LNCaP clone FGC (cell line): ENCODE data around the gene DLG4.

Experiments used
- DNase-seq: peaks from one replicate; pipeline ENCODE4 v3.0.0-alpha.2; 2011; ENCODE audit warnings: low read depth
- H3K4me3 ChIP-seq: 2 replicates; pipeline ENCODE4 v1.5.1; 2011; ENCODE audit warnings: mild to moderate bottlenecking, low read depth, low read length, control low read depth
- TF ChIP-seq, protein P1 (sequence below): IDR thresholded peaks from 2 replicates; pipeline ENCODE4 v1.5.1; 2012; ENCODE audit warnings: mild to moderate bottlenecking; ENCODE audit not compliant: control insufficient read depth, insufficient read depth; ENCODE audit errors: extremely low read depth

Gene DLG4

DNA sequence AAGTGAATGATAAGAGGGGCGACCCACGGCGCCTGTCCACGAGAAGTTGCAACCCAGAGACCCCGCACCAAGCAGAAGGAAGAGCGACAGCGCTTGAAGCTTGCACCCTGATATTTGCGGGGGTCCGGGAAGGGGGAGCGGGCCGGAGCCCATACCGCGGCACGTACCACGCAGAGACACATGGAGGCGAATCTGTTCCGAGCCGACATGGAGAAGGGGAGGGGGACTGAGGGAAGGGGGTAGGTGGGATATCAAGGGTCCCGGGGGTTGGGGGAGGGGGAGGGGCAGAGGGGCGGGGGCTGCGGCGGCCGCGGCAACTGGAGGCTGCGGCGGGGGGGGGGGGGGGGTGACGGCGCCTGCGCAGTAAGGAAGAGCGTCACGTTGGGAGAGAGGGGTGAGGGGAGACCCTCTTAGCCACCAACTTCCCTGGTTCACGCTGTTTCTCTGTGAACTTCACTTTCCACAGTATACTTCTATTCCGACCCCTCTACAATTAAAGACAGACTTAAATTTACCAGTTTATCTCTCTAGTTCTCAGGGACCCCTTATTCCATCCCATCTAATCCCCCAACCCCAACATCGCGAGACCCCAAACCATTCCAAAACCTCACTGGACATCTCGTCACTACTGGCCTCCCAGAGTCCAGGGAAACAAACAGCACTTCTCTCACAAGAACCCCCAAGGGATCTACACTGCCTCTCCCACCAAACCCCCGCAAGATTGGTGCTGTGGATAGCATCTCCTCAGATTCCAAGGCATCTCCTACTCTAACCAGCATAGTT lies 8.0 kb downstream of the DLG4 start:
- H3K4me3 ChIP-seq: peak overlapping the region; percentile 46
- DNase-seq: no peak
- TF ChIP-seq, protein P1, sequence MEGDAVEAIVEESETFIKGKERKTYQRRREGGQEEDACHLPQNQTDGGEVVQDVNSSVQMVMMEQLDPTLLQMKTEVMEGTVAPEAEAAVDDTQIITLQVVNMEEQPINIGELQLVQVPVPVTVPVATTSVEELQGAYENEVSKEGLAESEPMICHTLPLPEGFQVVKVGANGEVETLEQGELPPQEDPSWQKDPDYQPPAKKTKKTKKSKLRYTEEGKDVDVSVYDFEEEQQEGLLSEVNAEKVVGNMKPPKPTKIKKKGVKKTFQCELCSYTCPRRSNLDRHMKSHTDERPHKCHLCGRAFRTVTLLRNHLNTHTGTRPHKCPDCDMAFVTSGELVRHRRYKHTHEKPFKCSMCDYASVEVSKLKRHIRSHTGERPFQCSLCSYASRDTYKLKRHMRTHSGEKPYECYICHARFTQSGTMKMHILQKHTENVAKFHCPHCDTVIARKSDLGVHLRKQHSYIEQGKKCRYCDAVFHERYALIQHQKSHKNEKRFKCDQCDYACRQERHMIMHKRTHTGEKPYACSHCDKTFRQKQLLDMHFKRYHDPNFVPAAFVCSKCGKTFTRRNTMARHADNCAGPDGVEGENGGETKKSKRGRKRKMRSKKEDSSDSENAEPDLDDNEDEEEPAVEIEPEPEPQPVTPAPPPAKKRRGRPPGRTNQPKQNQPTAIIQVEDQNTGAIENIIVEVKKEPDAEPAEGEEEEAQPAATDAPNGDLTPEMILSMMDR: no peak

DNA sequence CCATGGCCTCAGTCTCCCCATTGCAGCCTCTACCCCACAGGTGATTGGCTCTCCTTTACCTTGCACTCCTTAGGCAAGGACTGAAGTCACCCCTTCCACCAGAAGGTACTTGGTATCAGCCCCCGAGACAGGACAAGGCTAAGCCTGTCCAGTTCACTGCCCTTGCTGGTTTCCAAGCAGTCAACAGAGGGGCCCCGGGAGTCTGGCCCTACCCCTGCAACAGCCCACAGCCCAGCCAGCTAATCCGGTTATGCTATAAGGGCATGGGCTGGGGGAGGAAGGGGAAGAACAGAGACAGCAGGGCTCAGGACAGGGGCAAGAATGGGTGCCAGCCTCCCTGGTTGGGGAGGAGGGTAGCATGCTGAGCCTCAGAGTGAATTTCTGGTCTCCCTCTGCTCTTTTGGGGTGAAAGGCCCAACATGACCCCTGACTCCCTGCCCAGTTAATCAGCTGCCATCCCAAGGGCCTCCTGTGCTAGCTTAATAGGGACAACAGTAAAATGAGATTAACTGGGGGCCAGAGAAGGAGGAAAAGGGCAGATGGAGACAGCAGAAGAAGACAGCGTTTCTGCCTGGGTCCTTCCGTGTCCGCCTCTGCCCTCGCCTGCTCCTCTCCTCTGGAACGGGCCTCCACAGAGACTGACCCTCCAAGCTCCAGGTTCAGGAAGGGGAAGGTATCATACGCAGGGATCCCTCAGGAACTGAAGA lies 10.7 kb downstream of the DLG4 start:
- TF ChIP-seq, protein P1: no peak
- H3K4me3 ChIP-seq: no peak overlapping the region
- DNase-seq: no peak

DNA sequence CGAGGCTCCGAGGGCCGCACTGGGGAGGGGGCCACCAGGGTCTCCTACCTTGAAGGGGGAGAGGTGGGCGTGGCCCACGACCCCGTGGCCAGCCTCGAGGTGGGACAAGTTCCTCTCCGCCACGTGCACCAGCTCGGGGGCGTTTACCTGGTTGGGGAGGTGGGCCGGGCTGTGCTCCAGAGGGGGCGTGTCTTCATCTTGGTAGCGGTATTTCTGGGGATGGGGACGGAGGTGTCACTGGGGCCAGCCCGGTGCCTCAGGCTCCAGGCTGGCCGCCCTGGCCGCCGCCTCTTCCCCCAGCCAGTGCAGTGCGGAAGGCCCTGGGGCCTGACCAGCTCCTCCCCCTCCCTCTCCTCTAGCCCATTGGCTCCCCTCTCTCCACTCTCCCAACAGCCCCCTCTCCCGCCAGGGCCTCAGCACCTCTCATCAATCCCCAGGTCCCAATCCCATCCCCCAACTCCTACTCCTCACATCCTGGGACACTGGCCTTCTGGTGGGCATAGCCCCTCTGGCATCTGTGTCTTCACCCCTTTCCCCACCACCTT lies 11.5 kb downstream of the DLG4 start:
- no peak for DNase-seq
- H3K4me3 ChIP-seq: no peak overlapping the region
- TF ChIP-seq, protein P1: no peak

DNA sequence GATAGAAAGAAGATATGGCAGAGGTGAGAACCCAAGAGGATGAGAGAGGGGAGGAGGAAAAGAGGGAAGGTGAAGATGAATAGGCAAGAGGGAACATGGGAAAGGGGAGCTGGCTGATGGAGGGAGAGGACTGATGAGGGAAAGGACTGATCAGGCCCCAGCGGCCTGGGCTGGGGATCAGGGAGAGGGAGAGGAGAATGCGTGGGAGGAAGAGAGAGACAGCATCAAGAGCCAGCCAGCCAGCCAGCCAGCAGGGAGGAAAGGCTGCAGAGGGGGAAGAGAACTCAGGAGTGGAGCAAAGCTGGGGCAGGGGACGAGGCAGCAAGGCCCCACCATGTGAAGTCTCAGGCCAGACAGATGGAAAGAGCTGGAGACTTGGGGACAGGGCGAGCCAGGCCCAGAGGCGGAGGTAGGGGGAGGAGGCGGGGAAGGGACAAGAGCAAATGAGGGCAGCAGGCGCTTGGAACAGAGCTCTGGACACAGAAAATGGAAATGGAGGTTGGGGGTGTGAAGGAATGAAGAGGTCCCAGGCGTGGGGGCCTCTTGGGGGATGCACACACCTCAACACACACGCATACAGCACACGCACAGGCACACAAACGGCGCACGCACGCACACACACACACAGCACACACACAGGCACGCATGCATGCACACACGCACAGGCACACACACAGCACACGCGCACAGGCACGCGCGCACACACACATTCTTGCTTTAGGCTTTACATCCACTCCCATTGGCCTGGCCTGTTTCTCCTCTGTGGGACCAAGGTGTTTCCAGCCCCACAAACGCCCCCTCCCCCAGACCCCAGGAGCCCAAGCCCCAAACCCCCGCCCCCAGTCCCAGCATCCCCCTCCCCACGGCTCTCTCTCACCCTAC lies 12.3 kb downstream of the DLG4 start:
- no peak for DNase-seq
- TF ChIP-seq, protein P1: no peak
- H3K4me3 ChIP-seq: no peak overlapping the region

DNA sequence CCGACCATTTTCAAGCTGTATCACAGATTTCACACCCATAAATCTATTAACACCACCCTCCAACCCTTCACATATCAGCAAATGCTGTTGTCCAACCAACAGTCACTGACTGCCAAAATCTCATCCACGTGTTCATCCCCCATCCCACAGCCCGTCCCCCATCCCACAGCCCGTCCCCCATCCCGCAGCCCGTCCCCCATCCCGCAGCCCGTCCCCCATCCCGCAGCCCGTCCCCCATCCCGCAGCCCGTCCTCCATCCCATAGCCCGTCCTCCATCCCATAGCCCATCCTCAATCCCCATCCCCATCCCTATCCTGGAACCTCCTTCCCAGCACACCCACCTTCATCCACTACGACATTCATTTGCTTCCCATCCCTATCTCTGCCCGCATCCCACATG lies 14.1 kb downstream of the DLG4 start:
- no peak for DNase-seq
- H3K4me3 ChIP-seq: no peak overlapping the region
- TF ChIP-seq, protein P1: no peak

DNA sequence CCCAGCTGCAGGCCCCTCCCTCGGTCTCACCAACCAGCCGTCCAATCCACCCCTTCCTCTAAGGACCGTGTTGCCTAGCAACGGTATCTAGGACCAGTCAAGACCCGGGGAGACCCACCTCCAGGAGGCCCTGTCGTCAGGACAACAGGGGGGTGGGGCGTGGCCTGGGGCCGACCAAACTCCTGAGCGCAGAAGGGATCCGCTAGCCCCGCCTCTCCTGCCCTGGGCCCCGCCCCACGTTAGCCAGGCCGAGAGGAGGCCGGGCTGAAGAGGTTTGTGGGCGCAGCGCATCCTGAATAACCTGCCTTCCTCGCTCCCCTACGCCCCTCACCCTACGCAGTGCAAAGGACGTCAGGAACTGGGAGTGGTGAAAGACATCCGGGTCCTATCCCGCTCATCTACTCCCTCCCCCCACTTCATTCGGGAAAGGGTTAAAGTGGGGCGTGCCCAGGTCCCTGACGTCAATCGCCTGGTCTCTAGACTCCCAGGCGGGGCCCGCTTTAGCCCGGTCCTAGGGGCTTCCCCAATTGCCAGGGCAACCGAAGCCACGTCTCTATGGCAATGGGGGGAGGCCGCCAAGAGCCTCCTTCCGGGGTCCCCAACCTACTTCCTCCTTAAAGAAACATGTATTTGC lies 14.7 kb downstream of the DLG4 start:
- DNase-seq: no peak

More for the DNA sequence above, 14.7 kb downstream of the DLG4 start:
- TF ChIP-seq, protein P1: no peak
- H3K4me3 ChIP-seq: no peak overlapping the region
